DOHH2 (cell line): ENCODE data around the gene KITLG.
"Not testable (repeated sequence)": the region's sequence is repeated elsewhere in the genome, so short reads cannot be mapped to it uniquely, and the experiment has no call there.

ENCODE experiments used
- H3F3A ChIP-seq: fragments of 200-600 bp; sonication (generic), shearing (Covaris generic); 2 replicates; pipeline ENCODE4 v1.6.0; 2016; ENCODE audit warnings: antibody characterized with exemption, mild to moderate bottlenecking; ENCODE audit not compliant: control insufficient read depth, insufficient read depth
- H3K27ac ChIP-seq: fragments of 200-600 bp; sonication (generic); 2 replicates; pipeline ENCODE4 v1.5.1; 2014; ENCODE audit warnings: low read depth, mild to moderate bottlenecking, low read length, moderate library complexity
- H3K27me3 ChIP-seq: fragments of 200-600 bp; sonication (generic); 2 replicates; pipeline ENCODE4 v1.6.1; 2014; ENCODE audit warnings: mild to moderate bottlenecking, low read length, mixed read lengths; ENCODE audit not compliant: control insufficient read depth
- H3K36me3 ChIP-seq: fragments of 200-600 bp; sonication (generic); 2 replicates; pipeline ENCODE4 v1.6.1; 2014; ENCODE audit warnings: mild to moderate bottlenecking, low read length, moderate library complexity, mixed read lengths; ENCODE audit not compliant: control insufficient read depth
- H3K4me1 ChIP-seq: fragments of 200-600 bp; sonication (generic); 2 replicates; pipeline ENCODE4 v1.6.1; 2014; ENCODE audit warnings: mild to moderate bottlenecking, low read length, mixed read lengths; ENCODE audit not compliant: control insufficient read depth
- H3K4me2 ChIP-seq: fragments of 200-600 bp; sonication (generic); 2 replicates; pipeline ENCODE4 v1.6.0; 2014; ENCODE audit warnings: mild to moderate bottlenecking, low read length, moderate library complexity
- H3K4me3 ChIP-seq: fragments of 200-600 bp; sonication (generic); 2 replicates; pipeline ENCODE4 v1.5.1; 2014; ENCODE audit warnings: mild to moderate bottlenecking, low read length, mixed read lengths
- H3K79me2 ChIP-seq: fragments of 200-600 bp; sonication (generic); 2 replicates; pipeline ENCODE4 v1.6.1; 2014; ENCODE audit warnings: mild to moderate bottlenecking, low read length, mixed read lengths; ENCODE audit not compliant: control insufficient read depth
- H3K9me2 ChIP-seq: fragments of 200-600 bp; sonication (generic); replicated peaks from 2 replicates; pipeline ENCODE4 v1.6.1; 2014; ENCODE audit warnings: mild to moderate bottlenecking, low read length, mixed read lengths; ENCODE audit not compliant: control insufficient read depth
- H3K9me3 ChIP-seq: fragments of 200-600 bp; sonication (generic); 2 replicates; pipeline ENCODE4 v1.6.1; 2014; ENCODE audit warnings: antibody characterized with exemption, low read length, mixed read lengths; ENCODE audit not compliant: control insufficient read depth, insufficient read depth
- H4K20me1 ChIP-seq: fragments of 200-600 bp; sonication (generic); 2 replicates; pipeline ENCODE4 v1.6.0; 2014; ENCODE audit warnings: low read depth, mild to moderate bottlenecking, antibody characterized with exemption, low read length, moderate library complexity; ENCODE audit not compliant: control insufficient read depth, insufficient read depth
- EZH2phosphoT487 ChIP-seq: fragments of 200-600 bp; sonication (generic); IDR thresholded peaks from 2 replicates; pipeline ENCODE4 v1.6.1; 2017; ENCODE audit warnings: borderline replicate concordance, mild to moderate bottlenecking, antibody characterized with exemption, low read length, moderate library complexity, mixed read lengths
- TF ChIP-seq, protein P1 (sequence below): fragments of 200-600 bp; sonication (generic); IDR thresholded peaks from one replicate; pipeline ENCODE4 v1.5.1; 2014; ENCODE audit warnings: antibody characterized with exemption, mild to moderate bottlenecking, low read depth, low read length; ENCODE audit not compliant: poor library complexity, severe bottlenecking

The KITLG gene

GRCh38 chr12:88509851-88510250 lies 70.4 kb downstream of the KITLG start:
- TF ChIP-seq, protein P1, sequence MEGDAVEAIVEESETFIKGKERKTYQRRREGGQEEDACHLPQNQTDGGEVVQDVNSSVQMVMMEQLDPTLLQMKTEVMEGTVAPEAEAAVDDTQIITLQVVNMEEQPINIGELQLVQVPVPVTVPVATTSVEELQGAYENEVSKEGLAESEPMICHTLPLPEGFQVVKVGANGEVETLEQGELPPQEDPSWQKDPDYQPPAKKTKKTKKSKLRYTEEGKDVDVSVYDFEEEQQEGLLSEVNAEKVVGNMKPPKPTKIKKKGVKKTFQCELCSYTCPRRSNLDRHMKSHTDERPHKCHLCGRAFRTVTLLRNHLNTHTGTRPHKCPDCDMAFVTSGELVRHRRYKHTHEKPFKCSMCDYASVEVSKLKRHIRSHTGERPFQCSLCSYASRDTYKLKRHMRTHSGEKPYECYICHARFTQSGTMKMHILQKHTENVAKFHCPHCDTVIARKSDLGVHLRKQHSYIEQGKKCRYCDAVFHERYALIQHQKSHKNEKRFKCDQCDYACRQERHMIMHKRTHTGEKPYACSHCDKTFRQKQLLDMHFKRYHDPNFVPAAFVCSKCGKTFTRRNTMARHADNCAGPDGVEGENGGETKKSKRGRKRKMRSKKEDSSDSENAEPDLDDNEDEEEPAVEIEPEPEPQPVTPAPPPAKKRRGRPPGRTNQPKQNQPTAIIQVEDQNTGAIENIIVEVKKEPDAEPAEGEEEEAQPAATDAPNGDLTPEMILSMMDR: no peak
- TF ChIP-seq EZH2phosphoT487: no peak

DNA sequence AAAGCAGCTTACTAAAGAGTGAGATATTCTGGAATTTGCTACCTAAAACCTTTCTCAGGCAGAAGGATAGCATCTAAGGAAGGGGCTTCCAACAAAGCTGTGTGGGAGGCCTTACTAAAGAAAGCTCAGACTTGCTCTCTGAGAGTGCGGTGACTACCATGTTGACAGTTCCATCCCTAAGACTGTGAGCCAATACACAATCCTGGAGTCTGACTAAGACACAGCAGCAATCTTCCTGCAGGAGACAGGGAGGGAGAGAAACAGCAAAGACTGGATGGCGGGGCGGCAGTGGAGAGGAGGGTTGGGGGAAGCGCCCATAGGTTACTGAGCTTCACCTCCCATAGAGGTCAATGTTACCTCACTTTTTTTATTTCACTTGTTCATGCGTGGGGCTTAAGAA lies 70.9 kb downstream of the KITLG start:
- H3K4me2 ChIP-seq: no peak overlapping the region
- no peaks in the 10 kb centered on the region for H3K4me1 ChIP-seq
- H3F3A ChIP-seq: no peaks in the 10 kb centered on the region
- no peaks in the 10 kb centered on the region for H3K79me2 ChIP-seq
- H3K27me3 ChIP-seq: no peaks in the 10 kb centered on the region
- no peak overlapping the region for H3K4me3 ChIP-seq
- TF ChIP-seq EZH2phosphoT487: no peak
- TF ChIP-seq, protein P1: no peak
- H3K9me3 ChIP-seq: no peaks in the 10 kb centered on the region
- H4K20me1 ChIP-seq: no peaks in the 10 kb centered on the region
- H3K9me2 ChIP-seq: no peaks in the 10 kb centered on the region
- no peak overlapping the region for H3K27ac ChIP-seq
- H3K36me3 ChIP-seq: no peaks in the 10 kb centered on the region

More at GRCh38 chr12:88509851-88510250, 70.4 kb downstream of the KITLG start:
- no peak overlapping the region for H3K27ac ChIP-seq
- no peak overlapping the region for H3K4me2 ChIP-seq
- H3K9me2 ChIP-seq: no peaks in the 10 kb centered on the region
- no peaks in the 10 kb centered on the region for H3K36me3 ChIP-seq
- H3K9me3 ChIP-seq: no peaks in the 10 kb centered on the region
- no peaks in the 10 kb centered on the region for H3K79me2 ChIP-seq
- H3K4me3 ChIP-seq: no peak overlapping the region
- no peaks in the 10 kb centered on the region for H3K4me1 ChIP-seq
- no peaks in the 10 kb centered on the region for H3K27me3 ChIP-seq
- H4K20me1 ChIP-seq: no peaks in the 10 kb centered on the region
- no peaks in the 10 kb centered on the region for H3F3A ChIP-seq

- not testable (repeated sequence) for H3K4me3 ChIP-seq, H4K20me1 ChIP-seq, H3K79me2 ChIP-seq, H3K9me2 ChIP-seq, H3K27me3 ChIP-seq, H3K4me1 ChIP-seq, H3F3A ChIP-seq, H3K27ac ChIP-seq, H3K36me3 ChIP-seq, H3K9me3 ChIP-seq, H3K4me2 ChIP-seq
Observed at GRCh38 chr12:88507851-88508250, 72.4 kb downstream of the KITLG start.

DNA sequence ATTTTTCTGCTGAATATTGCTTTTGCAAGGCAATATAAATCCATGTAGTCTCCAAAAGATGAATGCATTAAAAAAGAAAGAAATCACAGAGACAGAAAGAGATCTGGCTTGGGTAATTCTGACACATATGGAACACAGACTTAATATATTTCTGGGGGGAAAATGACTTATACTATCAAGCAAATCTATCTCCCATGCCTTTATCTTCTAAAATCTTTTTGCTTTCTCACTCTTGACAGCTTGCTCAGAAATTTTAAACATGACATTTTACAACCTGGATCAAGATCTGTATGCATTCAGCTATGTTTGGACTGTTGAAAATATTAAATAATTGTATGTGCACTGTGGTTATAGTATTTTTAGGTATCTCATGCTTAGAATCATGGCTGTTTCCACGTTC lies 73.0 kb downstream of the KITLG start:
- H3K4me2 ChIP-seq: no peak overlapping the region
- TF ChIP-seq, protein P1: no peak
- no peaks in the 10 kb centered on the region for H3K27me3 ChIP-seq
- no peaks in the 10 kb centered on the region for H3F3A ChIP-seq
- H3K4me1 ChIP-seq: no peaks in the 10 kb centered on the region
- no peaks in the 10 kb centered on the region for H3K9me2 ChIP-seq
- H3K4me3 ChIP-seq: no peak overlapping the region
- H3K36me3 ChIP-seq: no peaks in the 10 kb centered on the region
- no peaks in the 10 kb centered on the region for H3K9me3 ChIP-seq
- no peak overlapping the region for H3K27ac ChIP-seq
- no peaks in the 10 kb centered on the region for H4K20me1 ChIP-seq
- H3K79me2 ChIP-seq: no peaks in the 10 kb centered on the region
